Fibroblast of the aortic adventitia (primary cell): ENCODE measurements around the gene CNTRL. TPM values are rescaled to one million over a fixed set of nuclear protein-coding genes. Genes with fewer than 3 reads are reported as not detected.

ENCODE experiments used
- DNase-seq: peaks from one replicate; pipeline ENCODE4 v3.0.0-alpha.2; 2010; ENCODE audit warnings: low read depth
- H3K4me3 ChIP-seq: 2 replicates; pipeline ENCODE4 v1.5.1; 2011; ENCODE audit warnings: low read depth, mild to moderate bottlenecking, control low read depth, low read length, moderate library complexity
- total RNA-seq: library from RNA; depleted of rRNA; stranded (reverse); fragments of >200 nt; gene quantifications from 2 replicates; pipeline ENCODE4 v1.2.3, GENCODE V29; 2012; ENCODE audit warnings: low replicate concordance
- TF ChIP-seq, protein P1 (sequence below): IDR thresholded peaks from 2 replicates; pipeline ENCODE4 v1.5.1; 2011; ENCODE audit warnings: mild to moderate bottlenecking, low read length, control low read depth, inconsistent platforms; ENCODE audit not compliant: insufficient read depth

Gene CNTRL
- total RNA-seq, 1 donor = 15.2 TPM

DNA sequence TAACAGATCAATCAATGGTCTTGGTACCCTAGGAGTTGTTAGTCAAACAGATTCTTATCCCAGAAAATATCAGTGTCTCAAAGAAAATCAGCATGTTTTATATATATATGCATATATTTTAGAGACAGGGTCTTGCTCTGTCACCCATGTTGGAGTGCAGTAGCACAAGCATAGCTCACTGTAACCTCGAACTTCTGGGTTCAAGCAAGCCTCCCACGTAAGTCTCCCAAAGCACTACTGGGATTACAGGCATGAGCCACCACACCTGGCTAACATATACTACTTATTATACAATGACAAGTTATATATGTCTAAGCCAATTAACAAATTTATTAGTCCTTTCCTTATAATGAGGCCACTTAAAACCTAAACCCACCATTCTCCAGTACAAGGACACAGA lies 116.5 kb downstream of the CNTRL start:
- H3K4me3 ChIP-seq = no peak overlapping the region
- TF ChIP-seq, protein P1, sequence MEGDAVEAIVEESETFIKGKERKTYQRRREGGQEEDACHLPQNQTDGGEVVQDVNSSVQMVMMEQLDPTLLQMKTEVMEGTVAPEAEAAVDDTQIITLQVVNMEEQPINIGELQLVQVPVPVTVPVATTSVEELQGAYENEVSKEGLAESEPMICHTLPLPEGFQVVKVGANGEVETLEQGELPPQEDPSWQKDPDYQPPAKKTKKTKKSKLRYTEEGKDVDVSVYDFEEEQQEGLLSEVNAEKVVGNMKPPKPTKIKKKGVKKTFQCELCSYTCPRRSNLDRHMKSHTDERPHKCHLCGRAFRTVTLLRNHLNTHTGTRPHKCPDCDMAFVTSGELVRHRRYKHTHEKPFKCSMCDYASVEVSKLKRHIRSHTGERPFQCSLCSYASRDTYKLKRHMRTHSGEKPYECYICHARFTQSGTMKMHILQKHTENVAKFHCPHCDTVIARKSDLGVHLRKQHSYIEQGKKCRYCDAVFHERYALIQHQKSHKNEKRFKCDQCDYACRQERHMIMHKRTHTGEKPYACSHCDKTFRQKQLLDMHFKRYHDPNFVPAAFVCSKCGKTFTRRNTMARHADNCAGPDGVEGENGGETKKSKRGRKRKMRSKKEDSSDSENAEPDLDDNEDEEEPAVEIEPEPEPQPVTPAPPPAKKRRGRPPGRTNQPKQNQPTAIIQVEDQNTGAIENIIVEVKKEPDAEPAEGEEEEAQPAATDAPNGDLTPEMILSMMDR = no peak

DNA sequence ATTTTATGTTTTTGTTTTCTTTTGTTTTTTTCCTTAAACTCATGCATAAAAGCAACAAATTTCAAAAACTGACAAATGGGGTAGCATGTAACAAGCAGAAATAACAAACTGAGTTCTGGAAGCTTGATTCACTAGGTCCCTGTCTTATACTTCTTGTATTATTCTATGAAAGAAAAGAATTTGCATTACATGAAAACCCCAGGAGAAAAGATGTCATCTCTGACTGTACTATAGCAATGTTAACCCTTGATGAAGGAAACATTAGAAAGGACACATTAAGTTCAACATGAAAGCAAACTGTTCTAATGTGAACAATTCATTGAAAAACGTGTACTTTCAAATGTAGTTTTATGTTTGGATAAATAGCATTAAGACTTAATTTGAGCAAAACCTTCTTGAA lies 117.8 kb downstream of the CNTRL start:
- DNase-seq = no peak
- H3K4me3 ChIP-seq = no peak overlapping the region
- TF ChIP-seq, protein P1 = no peak

More for the DNA sequence above, 116.5 kb downstream of the CNTRL start:
- no peak for DNase-seq

DNA sequence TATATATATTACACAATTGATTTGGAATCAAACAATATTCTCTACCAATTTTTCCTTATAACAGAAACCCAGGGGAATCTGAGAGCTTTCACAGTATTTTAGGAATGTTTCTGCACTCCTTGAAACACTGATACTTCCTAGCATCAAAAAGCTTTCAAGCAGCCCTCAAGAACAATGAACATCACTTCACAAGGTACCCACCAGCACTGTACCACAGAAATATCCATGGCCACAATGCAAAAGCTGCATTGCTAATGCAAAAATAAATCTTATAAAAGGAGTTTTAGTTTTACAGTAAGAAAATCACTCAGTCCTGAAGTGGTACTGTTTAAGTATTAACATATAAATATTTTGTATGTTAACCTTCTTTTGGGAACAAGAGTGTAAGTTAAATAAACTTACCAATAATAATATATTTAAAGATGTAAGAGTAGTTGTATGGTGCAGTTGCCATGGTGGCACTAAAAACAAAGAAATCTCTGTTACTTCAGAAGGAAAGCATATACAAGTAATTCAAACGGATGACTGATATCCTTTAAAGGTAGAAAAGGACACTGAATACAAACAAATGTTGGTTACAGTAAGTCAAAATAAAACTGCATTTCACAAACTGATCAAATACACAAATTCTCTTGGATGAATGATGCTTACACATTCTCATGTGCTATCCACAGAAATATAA lies 118.3 kb downstream of the CNTRL start:
- TF ChIP-seq, protein P1 = no peak
- DNase-seq = no peak
- H3K4me3 ChIP-seq = no peak overlapping the region

DNA sequence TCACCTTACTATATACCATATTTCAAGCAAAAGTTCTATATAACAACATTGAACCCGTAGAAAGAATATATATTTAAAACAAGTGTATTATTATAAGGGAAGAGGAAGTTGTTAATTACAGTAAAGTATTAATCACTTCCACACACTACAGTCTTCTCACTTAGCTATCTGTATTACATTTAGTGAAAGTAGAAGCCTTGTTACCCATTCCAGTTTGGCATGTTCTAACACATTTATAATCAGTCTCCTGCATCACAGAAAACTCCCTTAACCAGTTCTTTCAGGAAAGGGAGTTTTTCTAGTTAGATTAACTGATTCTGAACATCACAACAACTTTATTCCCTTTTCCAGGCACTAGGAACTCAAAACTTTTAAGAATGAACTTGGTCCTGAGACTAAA lies 120.0 kb downstream of the CNTRL start:
- no peak overlapping the region for H3K4me3 ChIP-seq
- TF ChIP-seq, protein P1 = no peak
- no peak for DNase-seq

DNA sequence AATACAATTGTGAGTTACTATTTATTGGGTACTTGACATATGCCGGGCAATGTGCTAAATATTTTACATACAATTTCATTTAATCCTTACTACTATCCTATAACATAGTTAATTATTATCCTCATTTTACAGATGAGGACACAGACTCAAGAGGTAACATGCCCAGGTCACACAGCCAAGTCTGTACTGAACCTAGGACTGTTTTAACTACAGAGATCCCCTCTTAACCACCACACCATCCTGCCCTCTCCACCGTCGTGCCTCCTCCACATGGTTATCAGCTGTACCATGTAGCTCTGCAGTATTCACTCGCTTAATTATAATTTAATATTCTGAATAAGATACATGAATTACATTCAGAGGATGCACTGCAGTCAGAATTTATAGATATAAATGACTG lies 121.6 kb downstream of the CNTRL start:
- no peak for DNase-seq
- TF ChIP-seq, protein P1 = no peak
- no peak overlapping the region for H3K4me3 ChIP-seq

DNA sequence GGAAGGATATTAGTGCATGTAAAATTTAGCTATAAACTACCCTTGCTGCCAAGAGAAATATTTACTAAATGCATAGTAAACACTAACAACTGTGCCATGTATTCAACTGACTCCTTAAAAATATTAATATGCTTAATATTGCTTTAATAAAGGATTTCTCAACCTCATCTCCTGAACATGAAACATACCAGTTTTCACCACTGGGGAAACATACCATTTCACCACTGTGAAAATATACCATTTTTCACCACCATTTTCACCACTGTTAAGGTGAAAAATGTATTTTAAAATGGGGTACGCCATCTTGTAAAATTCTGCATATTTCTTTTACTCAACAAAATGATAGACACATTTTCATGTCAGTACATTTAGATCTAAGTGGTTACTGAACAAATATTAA lies 122.4 kb downstream of the CNTRL start:
- no peak for DNase-seq
- H3K4me3 ChIP-seq = no peak overlapping the region
- TF ChIP-seq, protein P1 = peak; percentile 22

DNA sequence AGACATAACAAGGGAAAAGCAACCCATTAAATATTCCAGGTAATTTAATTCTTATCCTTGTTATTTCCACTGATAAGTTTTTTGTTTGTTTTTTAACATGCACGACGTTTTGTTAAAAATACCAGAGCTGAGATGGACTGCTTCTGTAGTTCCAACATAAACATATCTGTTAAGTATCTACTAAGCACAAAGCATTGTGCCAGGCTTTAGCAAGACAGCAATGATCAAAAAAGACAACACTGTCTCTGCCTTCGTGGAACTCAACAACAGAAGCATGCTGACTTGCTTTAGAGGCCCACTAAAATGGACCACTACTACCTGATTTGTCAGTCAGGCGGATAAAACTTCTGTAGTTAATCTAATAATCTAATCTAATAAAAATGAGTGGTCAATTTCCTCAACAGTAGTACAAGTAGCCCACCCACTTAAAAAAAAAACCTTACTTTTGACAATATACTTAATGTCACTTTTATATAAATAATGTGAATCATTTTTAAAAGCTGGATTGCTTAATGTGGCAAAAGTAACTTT lies 123.8 kb downstream of the CNTRL start:
- H3K4me3 ChIP-seq = peak overlapping the region; percentile 4
- TF ChIP-seq, protein P1 = no peak
- DNase-seq = no peak
